Stimulated activated CD4-positive, alpha-beta T cell treated with anti-CD3 and anti-CD28 coated beads, Interleukin-15, amount 100 ng/mL, for 48 hours (primary cell): ENCODE results near the gene PHF13.
"Not testable (repeated sequence)": the region's sequence is repeated elsewhere in the genome, so short reads cannot be mapped to it uniquely, and the experiment has no call there.

Experiments
- DNase-seq, 2 donors: peaks; one replicate each; pipeline ENCODE4 v3.0.0-alpha.2; 2020; ENCODE audit warnings: low read depth in 2 of 2

The PHF13 gene

DNA sequence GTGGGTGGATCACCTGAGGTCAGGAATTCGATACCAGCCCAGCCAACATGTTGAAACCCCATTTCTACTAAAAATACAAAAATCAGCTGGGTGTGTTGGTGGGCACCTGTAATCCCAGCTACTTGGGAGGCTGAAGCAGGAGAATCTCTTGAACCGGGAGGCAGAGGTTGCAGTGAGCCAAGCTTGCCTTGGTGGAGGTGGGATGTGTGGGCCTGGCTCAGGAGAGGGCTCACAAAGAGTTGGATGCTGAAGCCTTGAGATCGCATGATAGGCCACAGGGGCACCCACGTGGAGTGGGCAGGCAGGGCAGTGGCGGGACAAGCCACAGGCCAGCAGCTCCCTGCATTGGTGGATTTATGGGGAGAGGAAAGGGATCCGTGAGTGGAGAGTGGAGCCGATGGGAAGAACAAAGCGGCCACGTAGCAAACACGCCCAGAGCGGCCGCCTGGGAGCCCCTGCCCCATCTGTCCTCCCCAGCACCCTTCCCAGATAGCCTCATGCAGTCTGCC is 15.5 kb downstream of the PHF13 start:
- DNase-seq: no peak

DNA sequence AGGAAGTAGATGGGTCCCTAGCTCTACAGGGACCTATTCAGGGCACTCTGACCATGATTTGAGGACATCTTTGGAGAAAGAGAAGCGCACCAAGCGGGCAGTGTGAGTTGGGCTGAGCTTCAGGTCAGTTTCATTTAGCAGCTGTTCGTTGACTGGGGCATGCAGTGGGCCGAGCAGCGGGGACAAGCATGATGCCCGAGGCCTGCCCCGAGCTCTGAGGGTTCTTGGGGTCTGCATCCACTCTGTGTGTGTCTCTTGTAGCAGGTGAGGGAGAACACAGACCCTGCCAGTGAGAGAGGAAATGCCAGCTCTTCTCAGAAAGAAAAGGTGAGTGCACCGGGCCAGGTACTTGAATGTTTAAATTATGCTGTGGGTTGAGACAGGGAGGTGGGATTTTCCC is 16.5 kb downstream of the PHF13 start:
- no peak for DNase-seq

DNA sequence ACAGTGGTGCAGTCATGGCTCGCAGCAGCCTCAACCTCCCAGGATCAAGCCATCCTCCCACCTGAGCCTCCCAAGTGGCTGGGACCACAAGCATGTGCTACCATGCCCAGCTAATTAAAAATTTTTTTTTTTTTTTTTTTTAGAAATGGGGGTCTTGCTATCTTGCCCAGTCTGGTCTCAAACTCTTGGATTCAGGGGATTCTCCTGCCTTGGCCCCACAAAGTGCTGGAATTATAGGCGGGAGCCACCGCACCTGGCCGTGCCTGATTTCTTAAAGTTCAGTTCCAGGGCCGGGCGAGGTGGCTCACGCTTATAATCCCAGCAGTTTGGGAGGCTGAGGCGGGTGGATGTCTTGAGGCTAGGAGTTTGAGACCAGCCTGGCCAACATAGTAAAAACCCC is 17.5 kb downstream of the PHF13 start:
- DNase-seq: no peak

DNA sequence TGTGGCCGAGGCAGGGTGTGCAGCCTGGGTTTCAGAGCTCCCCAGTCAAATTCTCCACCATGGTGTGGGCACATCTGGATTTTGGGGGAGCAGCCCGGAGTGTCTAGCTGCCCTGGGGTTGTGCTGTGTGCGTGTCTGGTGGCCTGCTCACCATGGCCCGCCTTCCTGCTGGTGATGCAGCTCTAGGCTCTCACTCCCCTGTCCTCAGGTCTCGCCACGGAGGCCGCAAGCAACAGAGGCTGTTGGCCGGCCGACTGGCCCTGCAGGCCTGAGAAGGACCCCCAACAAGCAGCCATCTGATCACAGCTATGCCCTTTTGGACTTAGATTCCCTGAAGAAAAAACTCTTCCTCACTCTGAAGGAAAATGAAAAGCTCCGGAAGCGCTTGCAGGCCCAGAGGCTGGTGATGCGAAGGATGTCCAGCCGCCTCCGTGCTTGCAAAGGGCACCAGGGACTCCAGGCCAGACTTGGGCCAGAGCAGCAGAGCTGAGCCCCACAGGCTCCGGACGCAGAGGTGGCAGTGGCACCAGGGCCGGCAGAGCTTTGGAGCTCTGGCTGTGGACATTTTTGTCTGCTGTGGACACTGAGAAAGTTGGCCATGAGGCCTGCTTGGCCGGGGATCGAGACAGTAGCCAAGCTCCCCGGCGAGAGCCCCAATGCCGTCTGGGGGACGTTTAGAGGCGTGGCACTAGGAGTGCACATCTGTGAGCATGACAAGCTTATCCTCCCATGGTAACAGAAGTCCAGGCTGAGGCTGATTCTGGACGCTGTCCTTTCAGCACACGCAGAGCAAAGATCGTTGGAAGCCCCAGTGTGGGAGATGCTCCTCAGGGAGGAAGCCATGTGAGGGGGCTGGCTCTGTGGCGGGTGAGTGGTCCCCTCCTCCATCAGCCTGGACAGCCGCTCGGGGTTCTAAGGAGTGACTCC is 19.3 kb downstream of the PHF13 start:
- no peak for DNase-seq

DNA sequence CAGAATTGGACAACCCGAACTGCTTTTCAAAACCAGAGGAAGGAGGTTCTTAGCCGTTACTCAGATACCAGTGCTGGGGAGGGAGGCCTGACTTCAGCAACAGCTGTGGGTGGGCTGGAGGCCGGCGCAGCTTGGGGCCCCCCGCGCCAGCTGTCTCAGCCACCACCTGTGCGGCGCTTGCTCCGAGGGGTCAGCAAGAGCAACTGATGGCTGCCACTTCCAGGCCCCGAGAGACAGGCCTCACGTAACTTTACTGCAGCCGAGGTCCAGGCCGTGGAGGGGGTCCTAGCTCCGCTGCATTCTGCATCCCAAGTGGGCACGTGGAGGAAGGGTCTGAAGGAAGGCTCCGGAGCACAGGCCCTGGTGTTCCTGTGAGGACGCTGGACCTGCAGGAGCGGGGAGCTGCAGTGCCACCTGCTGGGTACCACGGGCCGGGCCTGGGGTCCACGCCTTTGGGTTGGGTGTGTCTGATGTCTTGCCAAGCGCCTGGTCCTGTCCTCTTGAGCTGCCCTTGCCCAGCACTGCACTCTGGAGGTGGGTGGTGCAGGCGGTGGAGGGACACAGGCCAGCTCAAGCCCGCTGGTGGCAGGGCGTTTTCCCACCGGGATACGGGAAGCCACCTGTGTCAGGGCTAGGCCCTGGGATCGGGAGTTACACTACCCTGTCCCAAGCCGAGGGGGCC is 21.0 kb downstream of the PHF13 start:
- peak in 1 of 2 donors; percentile 39 for DNase-seq

DNA sequence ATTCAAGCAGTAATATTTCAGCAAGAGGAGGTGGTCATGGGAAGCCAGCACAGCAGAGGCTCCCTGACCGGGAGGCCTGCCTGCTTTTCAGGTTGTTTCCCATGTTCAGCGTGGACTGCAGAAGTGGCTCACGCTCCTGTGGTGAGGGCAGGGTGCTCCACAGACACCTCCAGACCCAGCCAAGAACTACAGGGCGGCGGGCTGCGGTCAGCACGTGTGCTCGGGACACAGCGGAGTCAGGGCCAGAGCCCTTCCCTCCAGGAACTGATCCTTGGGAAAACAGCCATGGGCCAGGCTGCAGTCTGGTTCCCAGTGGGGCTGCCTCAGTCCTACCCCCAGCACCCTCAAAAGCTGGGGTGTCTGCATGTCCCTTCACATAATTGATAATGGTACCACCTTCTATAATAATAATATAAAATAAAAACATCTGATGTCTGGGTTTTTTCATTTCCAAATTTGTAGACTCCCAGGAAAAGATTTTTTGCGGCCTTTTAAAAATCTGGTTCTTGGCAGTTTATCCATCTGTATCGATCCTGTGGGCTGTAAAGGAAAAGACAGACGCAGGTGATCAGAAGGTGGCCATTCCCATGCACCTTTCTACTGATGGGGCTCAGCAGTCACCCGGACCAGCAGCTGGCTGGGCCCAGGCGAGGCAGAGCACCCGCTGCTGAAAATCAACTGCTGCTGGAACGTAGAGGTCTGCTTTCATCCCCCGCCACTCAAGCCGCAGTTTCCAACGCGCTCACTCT is 21.8 kb downstream of the PHF13 start:
- DNase-seq: no peak

DNA sequence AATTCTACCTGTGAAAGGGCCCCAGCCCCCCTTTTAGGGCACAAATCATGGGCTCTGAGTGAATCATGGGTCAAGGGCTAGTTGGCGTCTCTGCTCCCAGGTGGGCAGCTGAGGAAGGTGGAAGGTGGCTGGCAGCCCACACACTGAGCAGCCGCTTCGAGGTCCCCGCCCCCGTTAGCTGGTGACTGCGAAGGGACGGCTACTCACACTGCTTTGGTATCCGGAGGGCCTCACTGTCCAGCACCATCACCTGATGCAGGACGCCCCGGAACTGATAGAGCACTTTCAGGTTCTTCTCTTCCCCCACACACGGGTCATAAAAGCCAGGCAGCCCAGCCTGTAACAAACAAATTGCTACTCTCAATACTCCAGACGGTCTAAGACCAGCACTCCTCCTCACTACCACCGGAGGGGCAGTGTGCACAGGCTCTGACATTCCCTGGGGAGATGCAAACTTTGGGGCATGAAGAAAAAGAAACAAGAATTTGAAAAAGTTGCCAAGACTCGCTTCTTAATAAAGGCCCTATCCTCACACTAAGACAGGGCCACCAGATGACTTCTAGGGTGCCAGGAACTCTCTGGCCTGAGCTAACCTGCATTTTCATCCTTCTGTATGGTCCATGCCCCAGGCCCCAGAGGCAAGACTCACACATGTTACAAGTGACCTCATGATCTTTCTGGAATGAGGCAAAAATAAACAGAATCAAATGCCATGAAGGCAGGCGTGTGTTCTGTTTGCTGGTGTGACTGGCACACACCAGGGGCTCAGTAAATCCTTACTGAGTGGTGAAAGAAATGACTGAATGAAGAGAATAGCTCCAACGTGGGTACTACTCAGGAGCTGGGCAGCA is 22.6 kb downstream of the PHF13 start:
- DNase-seq: no peak

DNA sequence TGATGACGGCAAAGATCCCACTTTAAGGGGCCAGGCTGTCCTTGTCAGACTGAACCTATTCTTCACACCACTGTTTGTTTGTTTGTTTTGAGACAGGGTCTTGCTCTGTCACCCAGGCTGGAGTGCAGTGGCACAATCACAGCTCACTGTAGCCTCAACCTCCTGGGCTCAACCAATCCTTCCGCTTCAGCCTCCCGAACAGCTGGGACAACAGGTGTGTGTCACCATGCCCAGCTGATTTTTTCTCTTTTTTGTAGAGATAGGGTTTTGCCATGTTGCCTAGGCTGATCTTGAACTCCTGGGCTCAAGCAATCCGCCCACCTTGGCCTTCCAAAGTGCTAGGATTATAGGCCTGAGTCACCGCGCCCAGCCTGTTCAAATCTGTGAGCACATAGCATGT is 23.2 kb downstream of the PHF13 start:
- not testable (repeated sequence) for DNase-seq

DNA sequence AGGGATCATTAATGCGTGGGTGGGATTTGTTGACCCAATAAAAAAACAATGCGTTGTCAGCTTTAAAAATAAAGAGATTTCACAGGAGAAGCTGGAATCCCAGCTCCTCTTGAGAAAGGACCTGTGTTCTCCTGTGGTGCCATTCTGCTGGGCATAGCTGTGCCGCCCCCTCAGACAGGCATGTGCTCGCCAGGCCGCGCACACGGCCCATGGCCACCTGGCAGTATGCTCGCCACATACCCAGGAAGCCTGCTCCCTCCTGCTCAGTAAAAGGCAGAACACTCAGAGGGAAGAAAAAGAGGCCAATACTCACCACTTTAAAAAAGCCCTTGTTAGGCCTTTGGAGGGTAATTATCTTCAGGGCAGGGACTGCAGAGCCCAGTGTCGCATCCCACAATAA is 24.2 kb downstream of the PHF13 start:
- DNase-seq: no peak

DNA sequence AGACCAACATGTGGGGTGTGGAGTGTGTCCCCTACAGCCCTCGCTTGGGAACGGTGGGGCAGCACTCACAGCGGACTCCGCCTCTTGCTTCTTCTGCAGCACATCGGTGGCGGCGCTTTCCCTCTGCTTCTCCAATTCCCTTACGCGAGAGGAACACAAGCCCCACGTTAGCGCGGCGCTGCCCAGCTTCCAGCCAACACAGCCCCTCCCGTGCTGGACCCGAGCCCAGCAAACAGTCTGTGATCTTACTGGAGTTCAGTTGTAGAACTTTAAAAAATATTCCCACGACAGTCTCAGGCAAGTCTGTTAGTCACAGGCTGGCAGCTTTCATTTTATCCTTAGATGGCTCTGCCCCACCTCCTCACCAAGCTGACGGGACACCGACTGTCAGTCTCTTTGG is 24.7 kb downstream of the PHF13 start:
- DNase-seq: no peak

DNA sequence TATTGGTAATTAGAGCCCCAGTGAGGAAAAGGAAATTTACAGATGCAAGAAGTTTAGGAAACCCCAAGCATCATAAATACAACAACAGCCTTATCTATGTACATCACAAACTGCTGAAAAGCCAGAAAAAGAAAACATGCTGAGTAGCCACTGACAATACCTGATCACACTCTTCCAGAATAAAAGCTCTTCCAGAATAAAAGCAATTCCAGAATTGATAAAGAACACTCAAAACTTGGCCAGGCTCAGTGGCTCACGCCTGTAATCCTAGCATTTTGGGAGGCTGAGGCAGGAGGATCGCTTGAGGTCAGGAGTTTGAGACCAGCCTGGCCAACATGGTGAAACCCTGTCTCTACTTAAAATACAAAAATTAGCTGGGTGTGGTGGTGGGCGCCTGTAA is 27.3 kb downstream of the PHF13 start:
- not testable (repeated sequence) for DNase-seq

DNA sequence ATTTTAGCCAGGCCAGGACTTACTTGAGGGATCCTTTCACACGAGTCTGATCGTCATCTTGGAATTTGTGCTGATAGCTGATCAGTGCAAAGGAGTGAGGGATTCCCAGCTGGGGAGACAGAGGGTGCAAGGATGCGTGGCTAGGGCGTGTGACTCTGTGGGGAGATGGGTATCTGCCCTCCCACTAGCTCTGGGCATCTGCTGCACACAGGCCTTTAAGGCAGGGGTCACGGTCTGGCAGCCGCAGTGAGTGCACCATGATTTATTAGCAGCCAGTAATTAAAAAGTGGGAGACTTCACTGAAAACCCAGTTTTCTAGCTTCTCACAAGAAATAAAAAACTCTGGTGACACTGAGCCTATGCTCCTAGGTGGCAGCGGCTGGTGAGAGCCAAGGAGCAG is 31.5 kb downstream of the PHF13 start:
- DNase-seq: no peak

DNA sequence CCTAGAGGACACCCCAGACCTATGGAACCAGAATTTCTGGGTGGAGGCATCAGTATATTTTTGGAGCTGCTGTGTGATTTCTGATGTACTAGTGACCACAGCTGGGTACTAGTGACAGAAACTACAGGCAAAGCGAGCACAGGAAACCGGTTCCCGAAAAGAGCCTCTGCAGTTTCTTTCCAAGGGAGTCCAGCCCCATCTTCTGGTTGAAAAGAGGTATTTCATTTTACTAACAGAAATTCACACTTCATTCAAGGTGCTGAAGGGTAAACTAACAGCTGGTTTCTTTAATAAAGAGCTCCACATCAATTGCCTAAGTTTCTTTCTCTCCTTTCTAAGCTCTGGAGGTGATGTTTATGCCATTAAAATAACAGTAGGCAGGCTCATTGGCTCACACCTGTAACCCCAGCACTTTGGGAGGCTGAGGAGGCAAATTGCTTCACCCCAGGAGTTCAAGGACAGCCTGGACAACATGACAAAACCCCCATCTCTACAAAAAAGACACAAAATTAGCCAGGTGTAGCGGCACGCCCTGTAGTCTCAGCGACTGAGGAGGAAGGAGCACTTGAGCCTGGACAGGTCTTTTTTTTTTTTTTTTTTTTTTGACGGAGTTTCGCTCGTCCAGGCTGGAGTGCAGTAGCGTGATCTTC is 33.1 kb downstream of the PHF13 start:
- DNase-seq: no peak

DNA sequence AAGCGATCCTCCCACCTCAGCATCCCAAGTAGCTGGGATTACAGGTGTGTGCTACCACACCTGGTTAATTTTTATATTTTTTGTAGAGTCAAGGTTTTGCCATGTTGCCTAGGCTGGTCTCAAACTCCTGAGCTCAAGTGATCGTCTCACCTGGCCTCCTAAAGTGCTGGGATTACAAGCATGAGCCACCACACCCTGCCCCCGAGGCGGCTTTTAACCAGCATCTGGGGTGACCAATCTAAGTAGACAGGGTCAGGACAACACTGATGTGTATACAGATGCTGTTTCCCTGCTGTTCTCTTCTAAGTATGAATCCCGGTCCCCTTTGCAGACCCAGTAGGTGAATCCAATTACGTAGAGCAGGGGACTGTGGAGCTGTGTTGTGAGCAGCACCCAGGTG is 35.0 kb downstream of the PHF13 start:
- DNase-seq: no peak

DNA sequence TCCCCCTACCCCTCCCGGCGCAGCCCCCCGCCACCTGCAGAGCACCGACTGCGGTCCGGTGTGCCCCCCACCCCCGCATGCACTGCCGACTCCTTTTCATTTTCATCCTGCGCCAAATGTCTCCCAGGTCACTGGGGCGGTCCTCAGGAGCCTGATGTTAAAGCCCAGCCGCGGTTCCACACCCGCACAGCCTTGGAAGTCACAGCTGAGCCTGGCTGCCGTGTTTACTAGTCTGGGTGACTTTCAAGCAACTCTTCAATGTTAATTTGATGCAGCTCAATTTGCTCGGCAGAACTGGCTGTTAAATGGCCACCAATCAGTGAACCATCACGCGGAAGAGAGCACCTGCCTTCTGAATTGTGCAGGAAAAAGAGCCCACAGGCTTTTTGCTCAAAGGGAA is 38.4 kb downstream of the PHF13 start:
- no peak for DNase-seq

DNA sequence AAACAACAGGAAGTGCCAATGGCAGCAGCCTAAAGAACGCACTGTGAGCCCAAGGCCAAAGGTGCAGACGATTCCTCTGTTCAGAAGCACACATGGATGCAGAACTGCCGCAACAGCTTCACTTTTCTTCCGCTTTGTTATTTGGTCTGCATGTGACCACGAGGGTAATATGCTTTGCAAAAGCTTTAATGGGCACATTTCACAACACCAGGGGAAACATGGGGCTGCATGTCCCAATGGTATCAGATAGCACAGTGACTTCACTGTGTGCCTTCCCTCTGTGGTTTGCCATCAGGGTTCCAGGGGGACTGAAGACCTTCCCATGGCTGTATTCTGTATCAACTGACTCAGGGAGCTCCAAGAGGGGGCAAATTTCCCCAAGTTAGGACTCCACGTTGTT is 39.5 kb downstream of the PHF13 start:
- DNase-seq: no peak

DNA sequence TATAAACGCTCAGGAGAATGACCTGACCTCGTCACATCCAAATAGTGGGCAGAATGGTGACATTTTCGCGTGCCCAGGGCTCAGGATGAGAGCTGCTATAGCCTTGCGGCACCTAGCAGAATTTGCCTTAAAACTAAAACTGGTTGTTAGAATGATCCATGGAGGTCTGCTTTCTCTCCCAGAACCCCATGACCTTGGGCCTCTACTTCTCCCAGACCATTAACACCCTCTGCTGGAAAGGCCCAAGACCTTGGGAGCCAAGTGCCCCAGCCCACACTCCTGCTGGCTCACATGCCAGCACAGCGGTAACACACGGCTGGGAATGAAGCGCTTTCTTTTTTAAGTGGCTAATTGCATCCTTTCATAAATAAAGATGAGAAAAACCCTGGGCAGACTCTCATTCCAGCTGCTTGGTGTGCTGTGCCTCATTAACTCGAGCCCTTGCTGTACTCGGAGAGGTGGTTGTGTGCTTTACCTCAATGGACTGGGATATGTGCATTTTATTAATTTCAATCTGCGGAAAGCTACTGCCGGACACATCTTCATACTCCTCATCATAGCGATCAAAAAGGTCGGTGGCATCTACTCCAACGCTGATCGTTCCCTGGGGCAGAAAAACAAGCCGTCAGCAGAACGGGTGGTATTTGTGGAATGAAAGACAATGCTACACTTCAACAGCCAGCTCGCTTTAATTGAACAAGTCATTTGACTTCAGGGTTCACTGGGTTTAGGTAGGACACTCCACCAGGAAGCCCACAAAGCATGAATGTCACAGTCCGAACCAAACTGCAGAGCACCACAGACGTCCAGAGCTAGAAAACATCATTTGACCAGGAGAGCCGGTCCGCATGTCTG is 40.1 kb downstream of the PHF13 start:
- no peak for DNase-seq

DNA sequence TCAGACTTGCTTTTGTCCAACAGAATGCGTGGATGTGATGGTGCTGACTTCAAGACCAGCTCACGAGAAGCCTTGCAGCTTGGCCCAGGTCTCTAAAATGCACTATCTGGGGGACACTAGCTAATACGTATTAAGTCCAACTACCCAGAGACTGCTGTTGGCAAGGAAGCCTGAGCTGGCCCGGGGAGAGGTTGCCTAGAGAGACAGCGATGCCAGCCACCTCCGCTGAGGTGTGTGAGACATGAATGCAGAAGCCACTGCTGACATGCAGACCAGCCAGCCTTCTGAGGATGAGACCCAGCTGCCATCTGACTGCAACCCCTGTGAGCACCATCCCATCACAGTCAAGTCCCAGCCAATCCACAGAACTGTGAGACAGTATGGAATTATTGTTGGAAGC is 43.6 kb downstream of the PHF13 start:
- no peak for DNase-seq

DNA sequence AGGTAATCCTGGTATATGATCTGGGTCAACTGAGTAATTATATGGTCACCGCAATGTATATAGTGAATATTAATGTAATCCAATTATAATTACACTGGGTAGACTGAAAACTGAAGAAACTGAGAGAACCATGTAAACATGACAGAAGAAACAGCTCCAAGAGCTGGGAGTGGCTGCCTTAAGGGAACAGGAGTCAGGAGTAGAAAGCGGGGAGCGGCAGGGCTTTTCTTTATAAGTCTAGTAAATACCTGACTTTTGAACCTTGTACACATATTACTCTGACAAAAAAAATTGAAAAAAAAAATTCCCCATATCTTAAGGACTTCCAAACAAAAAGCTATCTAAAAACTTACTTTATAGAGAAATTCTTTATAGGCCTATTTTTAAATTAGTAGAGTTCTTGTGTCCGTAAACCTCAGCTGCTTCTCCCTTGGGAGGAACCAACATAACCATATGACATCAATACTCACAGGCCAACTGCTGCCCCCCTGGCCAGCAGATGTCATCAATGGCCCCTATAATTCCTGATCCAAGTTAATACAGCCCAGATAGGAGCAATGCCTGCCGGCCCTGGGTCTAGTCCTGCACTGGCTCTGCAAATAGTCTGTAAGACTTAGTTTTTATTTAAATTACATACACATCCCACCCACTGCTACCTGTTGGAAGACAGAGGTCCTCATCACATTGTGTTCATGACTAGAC is 45.0 kb downstream of the PHF13 start:
- no peak for DNase-seq
